PC-3 (cell line): ENCODE measurements around the gene ANKRD1. TPM values are rescaled to one million over a fixed set of nuclear protein-coding genes. Genes with fewer than 3 reads are reported as not detected.
"Not testable (repeated sequence)": the region's sequence is repeated elsewhere in the genome, so short reads cannot be mapped to it uniquely, and the experiment has no call there.

Source experiments
- ATAC-seq: fragments of 200-7000 bp; cut with Tn5 transposase; 2 replicates; pipeline ENCODE4 v1.9.1; 2020; ENCODE audit warnings: mild to moderate bottlenecking, moderate library complexity
- BruUV-seq: library from RNA; stranded (reverse); fragments of 400-500 nt; replicated peaks from 2 replicates; lab custom pipeline; 2021; lab: Mats Ljungman, UMichigan
- CTCF ChIA-PET: fragments of 300-600 bp; sonication (Branson Sonifier 250); formaldehyde crosslinking; loops from one replicate; lab custom pipeline; 2022; ENCODE audit warnings: antibody characterized with exemption; lab: Charles Lee
- POLR2A ChIA-PET: fragments of 300-600 bp; sonication (Branson Sonifier 250); formaldehyde crosslinking; loops from one replicate; lab custom pipeline; 2022; ENCODE audit warnings: antibody characterized with exemption; ENCODE audit not compliant: unreplicated experiment; lab: Charles Lee
- DNase-seq: peaks from one replicate; pipeline ENCODE4 v3.0.0-alpha.2; 2015
- H2AFZ ChIP-seq: fragments of 300-600 bp; sonication (generic); 2 replicates; pipeline ENCODE4 v1.6.0; 2016; ENCODE audit warnings: antibody characterized with exemption, low read length
- H3F3A ChIP-seq: fragments of 300-600 bp; sonication (generic); one replicate; pipeline ENCODE4 v1.6.0; 2017; ENCODE audit warnings: antibody characterized with exemption, low read length, control low read depth, mild to moderate bottlenecking; ENCODE audit not compliant: unreplicated experiment
- H3K27ac ChIP-seq: fragments of 300-600 bp; sonication (generic); 2 replicates; pipeline ENCODE4 v1.5.1; 2016; ENCODE audit warnings: mild to moderate bottlenecking, low read length
- H3K27me3 ChIP-seq: fragments of 300-600 bp; sonication (generic); 2 replicates; pipeline ENCODE4 v1.6.1; 2016; ENCODE audit warnings: low read length, mixed read lengths
- H3K36me3 ChIP-seq: fragments of 300-600 bp; sonication (generic); 2 replicates; pipeline ENCODE4 v1.6.1; 2016; ENCODE audit warnings: low read depth, mixed run types, low read length, mixed read lengths
- H3K4me1 ChIP-seq: fragments of 300-600 bp; sonication (generic); 2 replicates; pipeline ENCODE4 v1.5.1; 2016; ENCODE audit warnings: low read length; ENCODE audit not compliant: insufficient read depth
- H3K4me2 ChIP-seq: fragments of 300-600 bp; sonication (generic); 2 replicates; pipeline ENCODE4 v1.6.0; 2016; ENCODE audit warnings: low read length
- H3K4me3 ChIP-seq: fragments of 300-600 bp; sonication (generic); 2 replicates; pipeline ENCODE4 v1.5.1; 2016; ENCODE audit warnings: mild to moderate bottlenecking, low read length, mixed read lengths
- H3K79me2 ChIP-seq: fragments of 300-600 bp; sonication (generic); 2 replicates; pipeline ENCODE4 v1.6.1; 2017; ENCODE audit warnings: low read length, mixed read lengths
- H3K9ac ChIP-seq: fragments of 300-600 bp; sonication (generic); 2 replicates; pipeline ENCODE4 v1.6.0; 2016; ENCODE audit warnings: mild to moderate bottlenecking, low read length
- H3K9me2 ChIP-seq: fragments of 300-600 bp; sonication (generic); replicated peaks from 2 replicates; pipeline ENCODE4 v1.6.1; 2016; ENCODE audit warnings: mixed run types, low read length, mixed read lengths
- H3K9me3 ChIP-seq: fragments of 300-600 bp; sonication (generic); 2 replicates; pipeline ENCODE4 v1.6.1; 2016; ENCODE audit warnings: low read length, mixed read lengths
- H4K20me1 ChIP-seq: fragments of 300-600 bp; sonication (generic); 2 replicates; pipeline ENCODE4 v1.6.1; 2016; ENCODE audit warnings: low read length, mixed read lengths
- EZH2 ChIP-seq: fragments of 300-600 bp; sonication (generic); IDR thresholded peaks from one replicate; pipeline ENCODE4 v1.6.1; 2017; ENCODE audit warnings: antibody characterized with exemption, mild to moderate bottlenecking, low read length; ENCODE audit not compliant: unreplicated experiment
- EZH2phosphoT487 ChIP-seq: fragments of 300-600 bp; sonication (generic); IDR thresholded peaks from 2 replicates; pipeline ENCODE4 v1.6.1; 2018; ENCODE audit warnings: mild to moderate bottlenecking, antibody characterized with exemption, low read length, borderline replicate concordance
- intact Hi-C: fragments of 100-400 bp; cut with micrococcal nuclease; formaldehyde crosslinking; loops from 2 replicates; pipeline ENCODE4 v1.9.0; 2023
- total RNA-seq: library from RNA; depleted of rRNA; stranded (reverse); fragments of >200 nt; gene quantifications from 2 replicates; pipeline ENCODE4 v1.2.3, GENCODE V29; 2014
- TF ChIP-seq, protein P1 (sequence below): fragments of 300-600 bp; sonication (generic); conservative IDR thresholded peaks from 2 replicates; pipeline ENCODE4 v1.5.1; 2017; ENCODE audit warnings: antibody characterized with exemption, low read depth, mild to moderate bottlenecking, low read length

The ANKRD1 gene
- total RNA-seq, 1 experiment from 2014 or later = 2.8 TPM

GRCh38 chr10:90911133-90912051 is 9.5 kb downstream of the ANKRD1 start:
- no peaks in the 10 kb centered on the region for H3K27me3 ChIP-seq
- H3K4me2 ChIP-seq = no peak overlapping the region
- H3K4me1 ChIP-seq = peaks cover 6% of the 10 kb centered on the region
- H3K9ac ChIP-seq = no peak overlapping the region
- ChIA-PET POLR2A (interaction anchor here (0.7 kb wide), 2 partner anchors 39 to 339 kb away, joined by 5 read pairs; partner anchors contain the start of gene RPP30), CTCF (interaction anchor here (0.5 to 1.0 kb wide), 5 partner anchors 19 to 558 kb away, joined by 3 to 22 read pairs (median 3); no protein-coding TSS in a partner anchor)
- H3K4me3 ChIP-seq = no peak overlapping the region
- TF ChIP-seq EZH2phosphoT487 (no peak), EZH2 (no peak)
- TF ChIP-seq, protein P1, sequence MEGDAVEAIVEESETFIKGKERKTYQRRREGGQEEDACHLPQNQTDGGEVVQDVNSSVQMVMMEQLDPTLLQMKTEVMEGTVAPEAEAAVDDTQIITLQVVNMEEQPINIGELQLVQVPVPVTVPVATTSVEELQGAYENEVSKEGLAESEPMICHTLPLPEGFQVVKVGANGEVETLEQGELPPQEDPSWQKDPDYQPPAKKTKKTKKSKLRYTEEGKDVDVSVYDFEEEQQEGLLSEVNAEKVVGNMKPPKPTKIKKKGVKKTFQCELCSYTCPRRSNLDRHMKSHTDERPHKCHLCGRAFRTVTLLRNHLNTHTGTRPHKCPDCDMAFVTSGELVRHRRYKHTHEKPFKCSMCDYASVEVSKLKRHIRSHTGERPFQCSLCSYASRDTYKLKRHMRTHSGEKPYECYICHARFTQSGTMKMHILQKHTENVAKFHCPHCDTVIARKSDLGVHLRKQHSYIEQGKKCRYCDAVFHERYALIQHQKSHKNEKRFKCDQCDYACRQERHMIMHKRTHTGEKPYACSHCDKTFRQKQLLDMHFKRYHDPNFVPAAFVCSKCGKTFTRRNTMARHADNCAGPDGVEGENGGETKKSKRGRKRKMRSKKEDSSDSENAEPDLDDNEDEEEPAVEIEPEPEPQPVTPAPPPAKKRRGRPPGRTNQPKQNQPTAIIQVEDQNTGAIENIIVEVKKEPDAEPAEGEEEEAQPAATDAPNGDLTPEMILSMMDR = peak; percentile 73
- no peak overlapping the region for H2AFZ ChIP-seq
- H3K27ac ChIP-seq = no peak overlapping the region
- ATAC-seq = peak; percentile 81
- DNase-seq = peak; percentile 86
- H3F3A ChIP-seq = no peaks in the 10 kb centered on the region
- no peaks in the 10 kb centered on the region for H3K79me2 ChIP-seq
- intact Hi-C loops = loop anchor here (1.0 to 10.0 kb wide), 4 partner anchors 31 to 340 kb away; no protein-coding TSS in a partner anchor
- H3K9me2 ChIP-seq = no peaks in the 10 kb centered on the region
- H3K9me3 ChIP-seq = no peaks in the 10 kb centered on the region
- no peaks in the 10 kb centered on the region for H4K20me1 ChIP-seq
- no peaks in the 10 kb centered on the region for H3K36me3 ChIP-seq
- BruUV-seq = TSS peak; percentile 32

DNA sequence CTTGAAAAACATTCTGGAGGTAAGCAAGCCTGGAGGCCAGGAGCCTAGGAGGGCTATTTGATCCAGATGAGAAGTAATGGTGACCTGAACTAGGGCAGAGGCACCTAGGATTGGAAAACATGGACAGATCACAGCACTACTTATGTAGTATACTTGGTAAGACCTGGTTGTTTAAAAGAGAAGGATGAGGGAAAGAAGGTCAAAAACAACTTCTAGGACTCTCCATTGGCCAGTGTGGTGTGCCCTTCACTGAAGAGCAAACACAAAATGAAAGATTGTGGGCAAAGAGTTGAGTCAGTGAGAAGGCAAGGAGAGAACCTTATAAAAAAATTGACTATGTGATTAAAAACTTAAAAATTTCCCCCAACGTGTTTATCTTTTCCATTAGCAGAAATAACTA is 14.3 kb downstream of the ANKRD1 start:
- Histone ChIP-seq H3K4me3 (no peak overlapping the region), H2AFZ (no peak overlapping the region), H3K79me2 (no peaks in the 10 kb centered on the region), H3K27ac (no peak overlapping the region), H3K9me3 (no peaks in the 10 kb centered on the region), H3K4me2 (no peak overlapping the region), H3K36me3 (no peaks in the 10 kb centered on the region; the same call in 1 of the 2 replicates), H4K20me1 (no peaks in the 10 kb centered on the region), H3K9ac (no peak overlapping the region), H3K9me2 (no peaks in the 10 kb centered on the region), H3K27me3 (no peaks in the 10 kb centered on the region), H3K4me1 (peaks cover 6% of the 10 kb centered on the region), H3F3A (no peaks in the 10 kb centered on the region)
- ATAC-seq (no peak), DNase-seq (no peak)
- TF ChIP-seq, protein P1 = no peak
- TF ChIP-seq EZH2 = no peak
- no peak for TF ChIP-seq EZH2phosphoT487
- BruUV-seq = no TSS peak
- POLR2A ChIA-PET = no interaction called here
- intact Hi-C loops = no loop called here
- CTCF ChIA-PET = no interaction called here

DNA sequence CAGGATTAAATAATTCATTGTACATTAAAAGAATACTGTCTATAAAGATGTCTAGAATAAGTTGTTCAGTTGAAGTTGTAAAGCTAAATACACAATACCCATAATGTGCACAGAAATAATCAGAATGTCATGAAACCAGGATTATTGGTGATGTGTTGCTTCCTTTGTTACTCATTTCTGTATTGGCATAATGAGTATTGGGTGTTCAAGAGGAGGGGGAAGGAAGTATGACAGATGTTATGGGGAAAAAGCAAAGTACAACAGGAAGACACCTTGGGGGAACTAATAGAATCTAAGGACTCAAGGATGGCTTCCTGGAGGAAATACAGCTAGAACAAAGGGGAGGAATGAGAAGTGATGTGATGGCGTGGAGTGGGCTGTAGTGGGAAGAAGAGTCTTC is 15.0 kb downstream of the ANKRD1 start:
- H2AFZ ChIP-seq = no peak overlapping the region
- no peak overlapping the region for H3K4me2 ChIP-seq
- H3K79me2 ChIP-seq = no peaks in the 10 kb centered on the region
- H3F3A ChIP-seq = no peaks in the 10 kb centered on the region
- no peaks in the 10 kb centered on the region for H3K9me3 ChIP-seq
- H3K4me3 ChIP-seq = no peak overlapping the region
- H3K27ac ChIP-seq = no peak overlapping the region
- intact Hi-C loops = no loop called here
- no peak for DNase-seq
- POLR2A ChIA-PET = no interaction called here
- H3K36me3 ChIP-seq = peaks cover 4% of the 10 kb centered on the region
- H3K9ac ChIP-seq = no peak overlapping the region
- CTCF ChIA-PET = no interaction called here
- no peak for TF ChIP-seq EZH2
- no peak for TF ChIP-seq EZH2phosphoT487
- TF ChIP-seq, protein P1 = no peak
- H3K27me3 ChIP-seq = no peaks in the 10 kb centered on the region
- H3K4me1 ChIP-seq = peaks cover 6% of the 10 kb centered on the region
- no peaks in the 10 kb centered on the region for H3K9me2 ChIP-seq
- no peak for ATAC-seq
- H4K20me1 ChIP-seq = no peaks in the 10 kb centered on the region
- BruUV-seq = no TSS peak

DNA sequence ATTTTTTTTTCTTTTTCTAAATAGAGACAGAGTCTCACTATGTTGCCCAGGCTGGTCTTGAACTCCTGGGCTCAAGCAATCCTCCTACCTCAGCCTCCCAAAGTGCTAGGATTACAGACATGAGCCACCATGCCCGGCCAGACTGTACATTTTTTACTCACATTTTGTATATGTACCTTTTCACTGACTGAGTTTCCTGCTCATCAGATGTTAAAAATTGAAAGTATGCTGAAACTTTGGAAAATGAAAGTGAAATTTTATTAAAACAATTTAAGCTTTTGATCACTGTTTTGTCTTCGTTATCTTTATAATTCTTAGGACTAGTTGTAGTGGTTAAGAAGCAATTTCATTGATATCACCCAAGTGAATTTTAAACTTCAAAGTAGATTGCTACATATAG is 24.0 kb downstream of the ANKRD1 start:
- CTCF ChIA-PET = not testable (repeated sequence)

More for the DNA sequence above, 24.0 kb downstream of the ANKRD1 start:
- H3K27me3 ChIP-seq, H2AFZ ChIP-seq, ATAC-seq, H3K4me2 ChIP-seq, H3F3A ChIP-seq, H3K4me3 ChIP-seq, POLR2A ChIA-PET, H3K36me3 ChIP-seq, H3K9me3 ChIP-seq, intact Hi-C loops, DNase-seq, BruUV-seq, H3K79me2 ChIP-seq, H3K27ac ChIP-seq, H3K9me2 ChIP-seq, H4K20me1 ChIP-seq, H3K9ac ChIP-seq, H3K4me1 ChIP-seq: not testable (repeated sequence)
